Measurements from ENCODE around the gene UPB1.

The UPB1 gene
- long read RNA-seq: 0 reads

- DNase-seq (ENCODE audit: low read depth in 1 of 2, low spot score in 1 of 2): no peak
- no peaks in the 10 kb centered on the region for H3K27me3 ChIP-seq (ENCODE audit: insufficient read depth, poor library complexity, severe bottlenecking)
- H3K27ac ChIP-seq (replicated peaks): no peak within 1 kb of the TSS
These were observed at the start of gene UPB1 for GRCh38 chr22:24494528-24495364. TSS of gene UPB1 (plus strand) at chr22:24495332. CDS start at chr22:24495404, 72 bp downstream.

GRCh38 chr22:24445481-24446259 lies 49.5 kb upstream of the UPB1 start:
- DNase-seq (ENCODE audit: low read depth in 1 of 2, low spot score in 1 of 2): no peak
- Histone ChIP-seq H3K27me3 (ENCODE audit: insufficient read depth, poor library complexity, severe bottlenecking) (no peaks in the 10 kb centered on the region), H3K4me3 (replicated peaks; ENCODE audit: insufficient read depth, low read length) (no peak overlapping the region), H3K27ac (replicated peaks) (no peak overlapping the region)
- TF ChIP-seq CTCF (IDR thresholded peaks at IDR 0.05; ENCODE audit: insufficient read depth, low read length): no peak
- no peak for TF ChIP-seq SPI1 (IDR thresholded peaks at IDR 0.05; ENCODE audit: borderline replicate concordance, low read depth)
- TF ChIP-seq REST (IDR thresholded peaks at IDR 0.05; ENCODE audit: insufficient replicate concordance, low read depth): no peak
- no peak for TF ChIP-seq GABPA (IDR thresholded peaks at IDR 0.05; ENCODE audit: low read depth)

More at GRCh38 chr22:24494528-24495364, at the start of gene UPB1:
- no peak within 1 kb of the TSS for H3K4me3 ChIP-seq (replicated peaks; ENCODE audit: insufficient read depth, low read length)
- TF ChIP-seq CTCF (IDR thresholded peaks at IDR 0.05; ENCODE audit: insufficient read depth, low read length) (no peak), GABPA (IDR thresholded peaks at IDR 0.05; ENCODE audit: low read depth) (no peak), SPI1 (IDR thresholded peaks at IDR 0.05; ENCODE audit: borderline replicate concordance, low read depth) (no peak), REST (IDR thresholded peaks at IDR 0.05; ENCODE audit: insufficient replicate concordance, low read depth) (no peak), POLR2AphosphoS5 (IDR thresholded peaks at IDR 0.05; ENCODE audit: low read depth) (no peak)

- no peak for DNase-seq (ENCODE audit: low read depth in 1 of 2, low spot score in 1 of 2)
- TF ChIP-seq REST (IDR thresholded peaks at IDR 0.05; ENCODE audit: insufficient replicate concordance, low read depth): no peak
- TF ChIP-seq CTCF (IDR thresholded peaks at IDR 0.05; ENCODE audit: insufficient read depth, low read length): no peak
- TF ChIP-seq SPI1 (IDR thresholded peaks at IDR 0.05; ENCODE audit: borderline replicate concordance, low read depth): no peak
- TF ChIP-seq POLR2AphosphoS5 (IDR thresholded peaks at IDR 0.05; ENCODE audit: low read depth): no peak
- TF ChIP-seq GABPA (IDR thresholded peaks at IDR 0.05; ENCODE audit: low read depth): no peak
- Histone ChIP-seq H3K4me3 (replicated peaks; ENCODE audit: insufficient read depth, low read length) (no peak overlapping the region), H3K27me3 (ENCODE audit: insufficient read depth, poor library complexity, severe bottlenecking) (no peaks in the 10 kb centered on the region), H3K27ac (replicated peaks) (no peak overlapping the region)
These were observed 48.9 kb upstream of the UPB1 start for GRCh38 chr22:24446260-24446611.

All from HL-60 (cell line).